Measurements from ENCODE around the gene TSC2.

DNA sequence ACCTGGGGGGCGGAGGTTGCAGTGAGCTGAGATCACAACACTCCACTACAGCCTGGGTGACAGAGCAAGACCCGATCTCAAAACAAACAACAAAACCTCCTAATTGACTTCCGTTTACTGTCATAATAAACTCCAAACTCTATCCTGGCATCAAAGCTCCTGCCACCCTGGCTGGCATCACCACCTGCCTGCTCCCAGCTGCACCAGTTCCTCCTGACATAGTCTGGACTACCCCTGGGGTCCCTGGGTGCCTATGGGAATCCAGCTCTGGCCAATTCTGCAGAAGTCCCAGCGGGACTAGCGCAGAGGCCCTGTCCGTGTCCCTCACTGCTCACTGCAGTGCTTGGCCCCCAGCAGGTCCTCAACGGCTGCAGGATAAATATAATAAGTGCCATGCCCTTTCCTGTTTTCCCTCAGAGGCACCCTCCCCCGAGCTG is 874 bp upstream of the TSC2 start:
- TF ChIP-seq, protein P1, sequence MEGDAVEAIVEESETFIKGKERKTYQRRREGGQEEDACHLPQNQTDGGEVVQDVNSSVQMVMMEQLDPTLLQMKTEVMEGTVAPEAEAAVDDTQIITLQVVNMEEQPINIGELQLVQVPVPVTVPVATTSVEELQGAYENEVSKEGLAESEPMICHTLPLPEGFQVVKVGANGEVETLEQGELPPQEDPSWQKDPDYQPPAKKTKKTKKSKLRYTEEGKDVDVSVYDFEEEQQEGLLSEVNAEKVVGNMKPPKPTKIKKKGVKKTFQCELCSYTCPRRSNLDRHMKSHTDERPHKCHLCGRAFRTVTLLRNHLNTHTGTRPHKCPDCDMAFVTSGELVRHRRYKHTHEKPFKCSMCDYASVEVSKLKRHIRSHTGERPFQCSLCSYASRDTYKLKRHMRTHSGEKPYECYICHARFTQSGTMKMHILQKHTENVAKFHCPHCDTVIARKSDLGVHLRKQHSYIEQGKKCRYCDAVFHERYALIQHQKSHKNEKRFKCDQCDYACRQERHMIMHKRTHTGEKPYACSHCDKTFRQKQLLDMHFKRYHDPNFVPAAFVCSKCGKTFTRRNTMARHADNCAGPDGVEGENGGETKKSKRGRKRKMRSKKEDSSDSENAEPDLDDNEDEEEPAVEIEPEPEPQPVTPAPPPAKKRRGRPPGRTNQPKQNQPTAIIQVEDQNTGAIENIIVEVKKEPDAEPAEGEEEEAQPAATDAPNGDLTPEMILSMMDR (IDR thresholded peaks at IDR 0.05): no peak
- TF ChIP-seq POLR2A (IDR thresholded peaks at IDR 0.05): peak; percentile 61
- peak in 2 of 3 donors; percentile 63 to 73 for TF ChIP-seq POLR2AphosphoS5 (IDR thresholded peaks at IDR 0.05)
- TF ChIP-seq EP300 (IDR thresholded peaks at IDR 0.05; ENCODE audit: low read depth): no peak

All from transverse colon (tissue), 4 donors.